Loucy (cell line): Measurements from ENCODE around the gene MPI.

Experiments used
- H2AFZ ChIP-seq: fragments of 200-600 bp; sonication (generic); 2 replicates; pipeline ENCODE4 v1.6.0; 2016; ENCODE audit warnings: antibody characterized with exemption, mild to moderate bottlenecking, low read length, moderate library complexity
- H3F3A ChIP-seq: fragments of 200-600 bp; 2 replicates; pipeline ENCODE4 v1.6.0; 2016; ENCODE audit warnings: antibody characterized with exemption, low read depth, mild to moderate bottlenecking
- H3K27me3 ChIP-seq: fragments of 200-600 bp; sonication (generic); 2 replicates; pipeline ENCODE4 v1.6.1; 2014; ENCODE audit warnings: low read length, mild to moderate bottlenecking; ENCODE audit not compliant: insufficient read depth, poor library complexity, severe bottlenecking
- H3K36me3 ChIP-seq: fragments of 200-600 bp; sonication (generic); 2 replicates; pipeline ENCODE4 v1.6.1; 2016; ENCODE audit warnings: low read length; ENCODE audit not compliant: insufficient read depth
- H3K4me1 ChIP-seq: fragments of 200-600 bp; sonication (generic); 2 replicates; pipeline ENCODE4 v1.5.1; 2014; ENCODE audit warnings: low read length, mild to moderate bottlenecking; ENCODE audit not compliant: insufficient read depth, poor library complexity, severe bottlenecking
- H3K4me2 ChIP-seq: fragments of 200-600 bp; sonication (generic); 2 replicates; pipeline ENCODE4 v1.6.0; 2014; ENCODE audit warnings: antibody characterized with exemption, low read length, low read depth, mild to moderate bottlenecking; ENCODE audit not compliant: poor library complexity, severe bottlenecking
- H3K4me3 ChIP-seq: fragments of 200-600 bp; sonication (generic); 2 replicates; pipeline ENCODE4 v1.5.1; 2014; ENCODE audit warnings: low read length, mild to moderate bottlenecking, mixed read lengths; ENCODE audit not compliant: poor library complexity, severe bottlenecking
- H3K79me2 ChIP-seq: fragments of 200-600 bp; sonication (generic); 2 replicates; pipeline ENCODE4 v1.6.1; 2014; ENCODE audit warnings: low read length; ENCODE audit not compliant: insufficient read depth
- H3K9ac ChIP-seq: fragments of 200-600 bp; sonication (generic); 2 replicates; pipeline ENCODE4 v1.6.0; 2014; ENCODE audit warnings: mild to moderate bottlenecking, low read depth, low read length, moderate library complexity; ENCODE audit not compliant: poor library complexity, severe bottlenecking
- H3K9me2 ChIP-seq: fragments of 200-600 bp; sonication (generic); replicated peaks from 2 replicates; pipeline ENCODE4 v1.6.1; 2016; ENCODE audit warnings: low read depth, low read length, mixed read lengths
- H3K9me3 ChIP-seq: fragments of 200-600 bp; sonication (generic); 2 replicates; pipeline ENCODE4 v1.6.1; 2014; ENCODE audit warnings: mild to moderate bottlenecking, antibody characterized with exemption, low read length, low read depth; ENCODE audit not compliant: insufficient read depth
- H4K20me1 ChIP-seq: fragments of 200-600 bp; sonication (generic); 2 replicates; pipeline ENCODE4 v1.6.0; 2014; ENCODE audit warnings: antibody characterized with exemption, low read length, mild to moderate bottlenecking; ENCODE audit not compliant: insufficient read depth, poor library complexity, severe bottlenecking
- EZH2phosphoT487 ChIP-seq: fragments of 200-600 bp; IDR thresholded peaks from 2 replicates; pipeline ENCODE4 v1.6.1; 2018; ENCODE audit warnings: antibody characterized with exemption, mild to moderate bottlenecking, moderate library complexity, borderline replicate concordance
- TF ChIP-seq, protein P1 (sequence below): fragments of 200-600 bp; sonication (generic); conservative IDR thresholded peaks from 2 replicates; pipeline ENCODE4 v1.5.1; 2014; ENCODE audit warnings: mild to moderate bottlenecking, antibody characterized with exemption, low read length

The MPI gene

GRCh38 chr15:74951006-74951405 lies 61.2 kb downstream of the MPI start:
- H3K4me2 ChIP-seq: no peak overlapping the region
- no peaks in the 10 kb centered on the region for H3K9me2 ChIP-seq

More at GRCh38 chr15:74951006-74951405, 61.2 kb downstream of the MPI start:
- H3K4me1 ChIP-seq: no peaks in the 10 kb centered on the region
- no peak overlapping the region for H2AFZ ChIP-seq
- no peaks in the 10 kb centered on the region for H3K36me3 ChIP-seq
- no peak for TF ChIP-seq EZH2phosphoT487
- TF ChIP-seq, protein P1, sequence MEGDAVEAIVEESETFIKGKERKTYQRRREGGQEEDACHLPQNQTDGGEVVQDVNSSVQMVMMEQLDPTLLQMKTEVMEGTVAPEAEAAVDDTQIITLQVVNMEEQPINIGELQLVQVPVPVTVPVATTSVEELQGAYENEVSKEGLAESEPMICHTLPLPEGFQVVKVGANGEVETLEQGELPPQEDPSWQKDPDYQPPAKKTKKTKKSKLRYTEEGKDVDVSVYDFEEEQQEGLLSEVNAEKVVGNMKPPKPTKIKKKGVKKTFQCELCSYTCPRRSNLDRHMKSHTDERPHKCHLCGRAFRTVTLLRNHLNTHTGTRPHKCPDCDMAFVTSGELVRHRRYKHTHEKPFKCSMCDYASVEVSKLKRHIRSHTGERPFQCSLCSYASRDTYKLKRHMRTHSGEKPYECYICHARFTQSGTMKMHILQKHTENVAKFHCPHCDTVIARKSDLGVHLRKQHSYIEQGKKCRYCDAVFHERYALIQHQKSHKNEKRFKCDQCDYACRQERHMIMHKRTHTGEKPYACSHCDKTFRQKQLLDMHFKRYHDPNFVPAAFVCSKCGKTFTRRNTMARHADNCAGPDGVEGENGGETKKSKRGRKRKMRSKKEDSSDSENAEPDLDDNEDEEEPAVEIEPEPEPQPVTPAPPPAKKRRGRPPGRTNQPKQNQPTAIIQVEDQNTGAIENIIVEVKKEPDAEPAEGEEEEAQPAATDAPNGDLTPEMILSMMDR: no peak
- H3K27me3 ChIP-seq: no peaks in the 10 kb centered on the region
- H3K9me3 ChIP-seq: no peaks in the 10 kb centered on the region
- H3F3A ChIP-seq: no peaks in the 10 kb centered on the region
- H3K4me3 ChIP-seq: no peak overlapping the region
- no peak overlapping the region for H3K9ac ChIP-seq
- no peaks in the 10 kb centered on the region for H4K20me1 ChIP-seq
- H3K79me2 ChIP-seq: no peaks in the 10 kb centered on the region
